Breast epithelium (tissue), 4 donors: ENCODE data around the gene MVB12B. TPM values are rescaled to one million over a fixed set of nuclear protein-coding genes. Genes with fewer than 3 reads are reported as not detected.
"Not testable (repeated sequence)": the region's sequence is repeated elsewhere in the genome, so short reads cannot be mapped to it uniquely, and the experiment has no call there.

Experiments
- DNase-seq, 2 donors: peaks; one replicate each; pipeline ENCODE4 v3.0.0-alpha.2; 2019; ENCODE audit warnings: low spot score in 2 of 2
- H3K27ac ChIP-seq, 2 donors: fragments of 200-600 bp; sonication (generic) in 1 of 2; one replicate each; pipeline ENCODE4 v1.5.1; 2016 to 2019; ENCODE audit warnings: mild to moderate bottlenecking in 1 of 2
- H3K27me3 ChIP-seq, 2 donors: fragments of 200-600 bp; sonication (generic) in 1 of 2; one replicate each; pipeline versions ENCODE4 v1.5.1 to v1.6.0; 2017 to 2019; ENCODE audit warnings: control low read depth in 1 of 2, mild to moderate bottlenecking in 1 of 2
- H3K36me3 ChIP-seq: fragments of 200-600 bp; one replicate; pipeline ENCODE4 v1.5.1; 2019
- H3K4me1 ChIP-seq, 2 donors: fragments of 200-600 bp; sonication (generic); one replicate each; pipeline ENCODE4 v1.5.1; 2016 to 2019; ENCODE audit warnings: control low read depth in 1 of 2
- H3K4me3 ChIP-seq, 3 donors: fragments of 200-600 bp; sonication (generic); 1 replicate in 2 of 3; 2 replicates in 1 of 3; pipeline ENCODE4 v1.5.1; 2016 to 2019; ENCODE audit warnings: mild to moderate bottlenecking in 3 of 3, moderate library complexity in 2 of 3
- H3K9me3 ChIP-seq, 2 donors: fragments of 200-600 bp; sonication (generic) in 1 of 2; one replicate each; pipeline ENCODE4 v1.5.1; 2016 to 2019; ENCODE audit warnings: control low read depth in 1 of 2
- POLR2A ChIP-seq: fragments of 450-650 bp; IDR thresholded peaks from one replicate; pipeline ENCODE4 v1.6.1; 2016; ENCODE audit warnings: antibody characterized with exemption, mild to moderate bottlenecking, moderate library complexity
- POLR2AphosphoS5 ChIP-seq, 3 donors: sonication (generic); formaldehyde crosslinking; IDR thresholded peaks; one replicate each; pipeline ENCODE4 v1.6.1; 2017; ENCODE audit warnings: antibody characterized with exemption in 3 of 3
- intact Hi-C: fragments of 100-400 bp; cut with DNase I; formaldehyde crosslinking; loops from one replicate; pipeline ENCODE4 v1.15.1; 2023; ENCODE audit warnings: low total_unique reads
- total RNA-seq, 3 donors: library from RNA; depleted of rRNA; stranded (reverse); fragments of >200 nt; gene quantifications; one replicate each; pipeline ENCODE4 v1.1.0, GENCODE V29; 2016
- TF ChIP-seq, protein P1 (sequence below), 3 donors: fragments of 450-650 bp; IDR thresholded peaks; one replicate each; pipeline ENCODE4 v1.5.1; 2016 to 2017; ENCODE audit warnings: antibody characterized with exemption in 3 of 3, mild to moderate bottlenecking in 3 of 3, moderate library complexity in 3 of 3

The MVB12B gene
- total RNA-seq, 3 donors from 2014 or later = 8.2 to 12.6 (median 9.9) TPM

DNA sequence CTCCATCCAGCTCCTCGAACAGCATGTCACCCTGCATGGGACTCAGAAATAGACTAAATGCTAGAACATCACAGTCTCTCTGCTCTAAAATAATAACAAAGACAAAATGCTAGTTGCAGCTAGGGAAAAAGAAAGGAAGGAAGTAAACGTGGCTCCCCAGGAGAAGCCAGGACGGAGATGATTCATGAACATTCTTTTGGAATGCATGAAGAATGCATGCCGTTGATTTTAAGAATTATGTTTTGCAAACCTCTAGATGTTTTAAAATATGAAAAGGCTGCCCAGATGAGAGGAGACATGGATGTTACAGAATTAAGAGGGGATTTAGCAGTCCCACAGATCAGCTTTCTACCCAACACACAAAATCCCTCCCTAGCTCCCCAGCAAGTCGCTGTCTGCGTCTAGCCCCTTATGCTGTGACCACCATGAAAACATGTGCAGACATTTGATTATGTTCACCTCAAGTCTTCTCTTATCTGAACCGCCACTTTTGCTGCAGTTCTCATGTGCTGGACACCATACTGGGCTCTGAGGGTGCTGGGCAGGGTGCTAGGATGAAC lies 147.7 kb downstream of the MVB12B start:
- TF ChIP-seq, protein P1, sequence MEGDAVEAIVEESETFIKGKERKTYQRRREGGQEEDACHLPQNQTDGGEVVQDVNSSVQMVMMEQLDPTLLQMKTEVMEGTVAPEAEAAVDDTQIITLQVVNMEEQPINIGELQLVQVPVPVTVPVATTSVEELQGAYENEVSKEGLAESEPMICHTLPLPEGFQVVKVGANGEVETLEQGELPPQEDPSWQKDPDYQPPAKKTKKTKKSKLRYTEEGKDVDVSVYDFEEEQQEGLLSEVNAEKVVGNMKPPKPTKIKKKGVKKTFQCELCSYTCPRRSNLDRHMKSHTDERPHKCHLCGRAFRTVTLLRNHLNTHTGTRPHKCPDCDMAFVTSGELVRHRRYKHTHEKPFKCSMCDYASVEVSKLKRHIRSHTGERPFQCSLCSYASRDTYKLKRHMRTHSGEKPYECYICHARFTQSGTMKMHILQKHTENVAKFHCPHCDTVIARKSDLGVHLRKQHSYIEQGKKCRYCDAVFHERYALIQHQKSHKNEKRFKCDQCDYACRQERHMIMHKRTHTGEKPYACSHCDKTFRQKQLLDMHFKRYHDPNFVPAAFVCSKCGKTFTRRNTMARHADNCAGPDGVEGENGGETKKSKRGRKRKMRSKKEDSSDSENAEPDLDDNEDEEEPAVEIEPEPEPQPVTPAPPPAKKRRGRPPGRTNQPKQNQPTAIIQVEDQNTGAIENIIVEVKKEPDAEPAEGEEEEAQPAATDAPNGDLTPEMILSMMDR (IDR thresholded peaks at IDR 0.05) = no peak
- TF ChIP-seq POLR2AphosphoS5 (IDR thresholded peaks at IDR 0.05) (no peak), POLR2A (no peak)
- no peak overlapping the region for H3K4me3 ChIP-seq
- no peaks in the 10 kb centered on the region for H3K9me3 ChIP-seq
- no peaks in the 10 kb centered on the region for H3K36me3 ChIP-seq
- H3K27ac ChIP-seq = no peak overlapping the region
- H3K27me3 ChIP-seq = no peaks in the 10 kb centered on the region
- DNase-seq = no peak
- intact Hi-C loops = no loop called here
- no peaks in the 10 kb centered on the region for H3K4me1 ChIP-seq

DNA sequence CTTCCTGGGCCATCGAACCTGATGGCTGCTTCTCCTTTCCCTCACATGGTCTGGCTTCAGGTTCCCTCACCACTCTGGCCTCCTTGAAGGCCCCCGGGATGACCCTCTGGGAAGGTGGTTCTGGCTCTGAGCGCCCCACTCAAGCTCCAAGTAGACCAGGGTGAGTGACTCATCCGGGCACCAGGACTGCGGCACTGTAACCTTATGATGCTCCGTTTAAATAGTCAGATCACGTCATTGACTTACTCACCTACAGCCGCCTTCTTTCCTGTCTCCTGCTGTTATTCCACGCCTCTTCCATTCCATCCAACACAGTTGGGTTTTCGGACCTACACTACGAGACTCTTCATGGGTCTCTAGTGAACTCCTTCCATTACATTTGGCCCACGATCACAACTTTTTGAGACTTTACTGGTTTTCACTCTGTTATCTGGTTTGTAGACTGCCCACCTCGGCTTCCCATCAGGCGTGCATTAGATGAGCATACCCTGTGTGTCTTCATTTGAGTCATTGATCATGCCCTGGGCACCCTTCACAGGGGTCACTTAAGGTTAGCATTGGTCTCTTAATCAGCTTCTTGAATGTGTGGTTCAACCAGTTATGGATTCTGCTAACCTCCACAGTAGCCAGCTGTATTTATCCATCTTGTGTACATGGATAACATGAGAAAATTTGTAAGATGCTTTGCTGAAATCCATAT lies 148.3 kb downstream of the MVB12B start:
- DNase-seq = no peak
- intact Hi-C loops = no loop called here
- Histone ChIP-seq H3K36me3 (no peaks in the 10 kb centered on the region), H3K27ac (no peak overlapping the region), H3K27me3 (no peaks in the 10 kb centered on the region), H3K9me3 (no peaks in the 10 kb centered on the region), H3K4me3 (no peak overlapping the region), H3K4me1 (no peaks in the 10 kb centered on the region)
- TF ChIP-seq POLR2AphosphoS5 (IDR thresholded peaks at IDR 0.05) (no peak), POLR2A (no peak)
- TF ChIP-seq, protein P1 (IDR thresholded peaks at IDR 0.05) = no peak

DNA sequence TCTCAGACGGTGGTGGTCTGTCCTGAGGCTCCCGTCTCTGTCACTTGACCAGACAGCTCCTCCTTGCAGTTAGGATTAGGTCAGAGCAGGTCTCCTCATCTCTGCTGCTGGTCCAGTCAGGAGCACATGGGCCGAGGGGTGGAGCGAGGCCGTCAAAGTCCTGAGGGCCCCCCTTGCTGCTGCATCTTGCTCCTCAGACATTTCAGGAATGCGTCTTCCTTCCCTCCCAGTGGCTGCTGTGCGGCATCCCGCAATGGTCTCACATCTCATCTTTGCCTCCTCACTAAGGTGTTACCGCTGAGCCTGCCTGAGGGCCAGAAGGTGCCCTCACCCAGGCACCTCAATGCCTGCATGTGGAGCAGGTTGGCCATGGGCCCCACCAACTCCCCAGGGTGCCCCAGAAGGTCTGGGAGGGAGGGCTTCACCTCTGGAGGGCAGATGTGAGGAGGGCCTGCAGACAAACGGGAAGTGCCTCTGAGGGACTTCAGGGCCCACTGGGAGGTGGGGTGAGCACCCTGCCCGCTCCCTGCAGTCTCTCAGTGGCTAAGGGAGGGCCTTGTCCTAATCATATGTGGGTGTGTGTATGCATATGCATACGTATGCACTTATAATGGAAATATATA lies 149.4 kb downstream of the MVB12B start:
- Histone ChIP-seq H3K27me3 (no peaks in the 10 kb centered on the region), H3K9me3 (no peaks in the 10 kb centered on the region), H3K36me3 (no peaks in the 10 kb centered on the region), H3K4me3 (no peak overlapping the region), H3K4me1 (no peaks in the 10 kb centered on the region), H3K27ac (no peak overlapping the region)
- no peak for DNase-seq
- TF ChIP-seq POLR2AphosphoS5 (IDR thresholded peaks at IDR 0.05) = no peak
- no peak for TF ChIP-seq POLR2A
- TF ChIP-seq, protein P1 (IDR thresholded peaks at IDR 0.05) = no peak
- intact Hi-C loops = no loop called here

DNA sequence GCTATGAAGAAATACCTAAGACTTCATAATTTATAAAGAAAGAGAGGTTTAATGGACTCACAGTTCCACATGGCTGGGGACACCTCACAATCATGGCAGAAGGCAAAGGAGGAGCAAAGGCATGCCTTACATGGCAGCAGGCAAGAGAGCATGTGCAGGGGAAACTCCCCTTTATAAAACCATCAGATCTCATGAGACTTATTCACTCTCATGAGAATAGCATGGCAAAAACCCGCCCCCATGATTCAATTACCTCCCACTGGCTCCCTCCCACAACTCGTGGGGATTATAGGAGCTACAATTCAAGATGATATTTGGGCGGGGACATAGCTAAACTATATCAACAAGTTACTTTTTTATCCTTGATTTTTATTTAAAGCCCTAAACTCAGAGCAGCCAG lies 150.8 kb downstream of the MVB12B start:
- DNase-seq, H3K4me1 ChIP-seq, H3K27ac ChIP-seq, H3K4me3 ChIP-seq, H3K9me3 ChIP-seq, intact Hi-C loops, H3K36me3 ChIP-seq, H3K27me3 ChIP-seq: not testable (repeated sequence)

DNA sequence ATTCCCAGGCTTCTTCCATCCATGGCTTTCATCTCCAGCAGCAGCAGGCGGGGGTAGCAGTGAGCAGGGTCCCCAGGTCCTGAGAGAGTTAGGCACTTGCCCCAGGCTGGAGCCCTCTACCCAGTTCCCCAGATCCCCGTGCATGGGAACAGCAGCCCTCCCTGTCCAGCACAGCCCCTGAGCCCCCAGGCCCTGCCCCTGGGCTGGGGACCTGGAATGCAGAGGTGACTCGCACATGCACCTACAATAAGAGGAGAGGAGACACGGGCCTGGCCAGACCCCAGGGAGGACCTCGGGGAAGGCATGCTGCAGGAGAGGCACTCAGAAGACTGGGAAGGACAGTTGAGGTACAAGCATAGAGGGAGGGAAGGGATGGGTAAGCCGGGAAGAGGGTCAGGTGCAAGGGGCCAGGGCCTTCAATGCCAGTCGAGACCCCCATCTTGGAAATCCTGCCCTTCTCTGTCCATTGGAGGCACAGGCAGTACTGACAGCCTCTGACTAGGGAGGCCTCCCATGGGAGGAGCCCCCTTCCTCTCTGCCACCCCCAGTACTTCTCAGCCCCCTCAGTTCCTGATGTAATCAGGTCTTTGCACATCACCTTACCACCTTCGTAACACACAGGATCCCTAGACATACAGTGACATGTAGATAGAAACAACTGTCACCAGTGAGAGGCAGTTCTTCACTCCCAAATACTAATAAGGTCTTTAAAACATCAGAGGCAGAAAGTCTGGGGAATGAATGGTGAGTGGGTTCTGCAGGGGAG lies 151.8 kb downstream of the MVB12B start:
- Histone ChIP-seq H3K36me3 (no peaks in the 10 kb centered on the region), H3K27ac (no peak overlapping the region), H3K4me3 (no peak overlapping the region), H3K9me3 (no peaks in the 10 kb centered on the region), H3K27me3 (no peaks in the 10 kb centered on the region), H3K4me1 (no peaks in the 10 kb centered on the region)
- no peak for TF ChIP-seq POLR2AphosphoS5 (IDR thresholded peaks at IDR 0.05)
- no peak for TF ChIP-seq POLR2A
- TF ChIP-seq, protein P1 (IDR thresholded peaks at IDR 0.05) = no peak
- no peak for DNase-seq
- intact Hi-C loops = no loop called here
